ENCODE data around the gene CEACAM18. TPM values are rescaled to one million over a fixed set of nuclear protein-coding genes. Genes with fewer than 3 reads are reported as not detected.

The CEACAM18 gene
- total RNA-seq, 1 experiment from 2014 or later, result not detected

Other genes starting within 250 kb of the CEACAM18 start
- not detected in 2 replicates for gene SIGLECL1, start 227.5 kb upstream of the CEACAM18 start, total RNA-seq (2014; rRNA removed; shearing (Covaris generic))
- gene IGLON5, start 166.9 kb upstream of the CEACAM18 start, total RNA-seq (2014; rRNA removed; shearing (Covaris generic)), result not detected in 2 replicates
- gene VSIG10L, start 136.4 kb upstream of the CEACAM18 start, total RNA-seq (2014; rRNA removed; shearing (Covaris generic)), result 0.08 and 0.25 TPM in 2 replicates
- gene ETFB, start 112.2 kb upstream of the CEACAM18 start, total RNA-seq (2014; rRNA removed; shearing (Covaris generic)), result 91.4 and 205 TPM in 2 replicates
- gene CLDND2, start 109.5 kb upstream of the CEACAM18 start, total RNA-seq (2014; rRNA removed; shearing (Covaris generic)), result not detected in 2 replicates
- gene NKG7, start 105.9 kb upstream of the CEACAM18 start, total RNA-seq (2014; rRNA removed; shearing (Covaris generic)), result not detected in 2 replicates
- not detected in 2 replicates for gene LIM2, start 90.6 kb upstream of the CEACAM18 start, total RNA-seq (2014; rRNA removed; shearing (Covaris generic))
- gene C19orf84, start 87.9 kb upstream of the CEACAM18 start, total RNA-seq (2014; rRNA removed; shearing (Covaris generic)), result not detected in 2 replicates
- not detected in 2 replicates for gene SIGLEC10, start 60.9 kb upstream of the CEACAM18 start, total RNA-seq (2014; rRNA removed; shearing (Covaris generic))
- gene SIGLEC8, start 20.1 kb upstream of the CEACAM18 start, total RNA-seq (2014; rRNA removed; shearing (Covaris generic)), result not detected in 2 replicates
- not detected in 2 replicates for gene SIGLEC12, start 23.3 kb downstream of the CEACAM18 start, total RNA-seq (2014; rRNA removed; shearing (Covaris generic))
- gene SIGLEC6, start 53.1 kb downstream of the CEACAM18 start, total RNA-seq (2014; rRNA removed; shearing (Covaris generic)), result not detected in 2 replicates
- gene ZNF175, start 92.7 kb downstream of the CEACAM18 start, total RNA-seq (2014; rRNA removed; shearing (Covaris generic)), result 2.6 and 20.7 TPM in 2 replicates
- not detected in 2 replicates for gene SIGLEC5, start 151.9 kb downstream of the CEACAM18 start, total RNA-seq (2014; rRNA removed; shearing (Covaris generic))
- not detected in 2 replicates for gene SIGLEC14, start 168.3 kb downstream of the CEACAM18 start, total RNA-seq (2014; rRNA removed; shearing (Covaris generic))
- gene SPACA6, start 214.8 kb downstream of the CEACAM18 start, total RNA-seq (2014; rRNA removed; shearing (Covaris generic)), result 8.7 and 10.7 TPM in 2 replicates
- not detected in 2 replicates for gene HAS1, start 245.5 kb downstream of the CEACAM18 start, total RNA-seq (2014; rRNA removed; shearing (Covaris generic))

Measured in SJSA1 (cell line).